ENCODE measurements around the gene PTGS2. TPM values are rescaled to one million over a fixed set of nuclear protein-coding genes. Genes with fewer than 3 reads are reported as not detected.
A peak's percentile ranks its signal among the peaks of the same experiment; 100 is the strongest.

PTGS2 gene
- total RNA-seq, 4 donors from 2014 or later, result 2.8 to 44.9 (median 12.9) TPM

DNA sequence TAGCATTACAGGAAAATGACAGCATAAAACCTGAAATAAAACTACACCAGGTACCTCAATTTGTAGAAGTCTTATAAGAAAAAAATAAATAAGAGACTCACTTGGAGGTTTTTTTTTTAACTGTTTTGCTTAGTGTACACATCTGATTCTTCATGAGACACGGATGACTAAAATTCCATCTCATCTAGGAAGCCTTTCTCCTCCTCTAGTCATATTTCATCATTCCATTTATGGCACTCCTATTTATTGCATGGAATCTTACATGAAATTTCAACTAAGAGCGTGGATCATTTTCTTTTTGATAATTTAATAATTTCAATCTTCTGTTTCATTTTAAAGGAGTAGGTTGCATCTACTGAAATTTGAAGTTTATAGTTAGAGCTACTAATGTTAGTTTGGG, 1.6 kb upstream of the PTGS2 start:
- ATAC-seq (ENCODE audit: low FRiP score) (no peak), DNase-seq (ENCODE audit: low spot score) (no peak)
- TF ChIP-seq, protein P1, sequence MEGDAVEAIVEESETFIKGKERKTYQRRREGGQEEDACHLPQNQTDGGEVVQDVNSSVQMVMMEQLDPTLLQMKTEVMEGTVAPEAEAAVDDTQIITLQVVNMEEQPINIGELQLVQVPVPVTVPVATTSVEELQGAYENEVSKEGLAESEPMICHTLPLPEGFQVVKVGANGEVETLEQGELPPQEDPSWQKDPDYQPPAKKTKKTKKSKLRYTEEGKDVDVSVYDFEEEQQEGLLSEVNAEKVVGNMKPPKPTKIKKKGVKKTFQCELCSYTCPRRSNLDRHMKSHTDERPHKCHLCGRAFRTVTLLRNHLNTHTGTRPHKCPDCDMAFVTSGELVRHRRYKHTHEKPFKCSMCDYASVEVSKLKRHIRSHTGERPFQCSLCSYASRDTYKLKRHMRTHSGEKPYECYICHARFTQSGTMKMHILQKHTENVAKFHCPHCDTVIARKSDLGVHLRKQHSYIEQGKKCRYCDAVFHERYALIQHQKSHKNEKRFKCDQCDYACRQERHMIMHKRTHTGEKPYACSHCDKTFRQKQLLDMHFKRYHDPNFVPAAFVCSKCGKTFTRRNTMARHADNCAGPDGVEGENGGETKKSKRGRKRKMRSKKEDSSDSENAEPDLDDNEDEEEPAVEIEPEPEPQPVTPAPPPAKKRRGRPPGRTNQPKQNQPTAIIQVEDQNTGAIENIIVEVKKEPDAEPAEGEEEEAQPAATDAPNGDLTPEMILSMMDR (IDR thresholded peaks at IDR 0.05), result no peak

DNA sequence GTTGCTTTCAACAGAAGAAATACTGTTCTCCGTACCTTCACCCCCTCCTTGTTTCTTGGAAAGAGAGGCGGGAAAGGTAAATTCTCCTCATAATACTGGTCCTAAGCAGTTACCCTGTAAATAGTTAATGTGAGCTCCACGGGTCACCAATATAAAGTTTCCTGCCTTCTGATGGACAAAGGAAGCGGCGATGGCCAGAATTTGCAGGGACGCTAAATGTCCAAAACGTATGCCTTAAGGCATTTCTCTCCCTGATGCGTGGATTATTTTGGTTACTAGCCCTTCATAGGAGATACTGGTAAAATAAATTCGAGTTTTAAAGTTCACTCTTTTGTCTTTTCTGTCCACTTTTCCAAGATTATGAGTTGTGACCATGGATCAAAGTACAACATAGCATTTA, 898 bp upstream of the PTGS2 start:
- ATAC-seq (ENCODE audit: low FRiP score) (no peak), DNase-seq (ENCODE audit: low spot score) (no peak)
- TF ChIP-seq, protein P1 (IDR thresholded peaks at IDR 0.05), result no peak

DNA sequence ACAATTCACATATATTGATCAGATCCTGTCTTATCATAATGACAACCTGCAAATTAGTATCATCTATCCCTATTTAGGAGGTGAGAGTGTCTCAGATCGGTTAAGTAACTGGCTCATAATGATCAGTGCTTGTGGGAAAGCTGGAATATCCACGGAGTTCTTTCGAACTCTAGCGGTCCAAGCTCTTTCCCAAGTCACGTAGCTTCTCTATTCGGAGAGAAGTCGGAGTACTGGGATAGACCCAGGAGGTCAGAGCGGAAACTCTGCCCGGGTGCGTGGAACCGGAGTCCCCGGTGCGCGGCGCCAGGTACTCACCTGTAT, 339 bp downstream of the PTGS2 start:
- DNase-seq (ENCODE audit: low spot score) (no peak), ATAC-seq (ENCODE audit: low FRiP score) (peak; percentile 58)
- TF ChIP-seq, protein P1 (IDR thresholded peaks at IDR 0.05), result no peak

DNA sequence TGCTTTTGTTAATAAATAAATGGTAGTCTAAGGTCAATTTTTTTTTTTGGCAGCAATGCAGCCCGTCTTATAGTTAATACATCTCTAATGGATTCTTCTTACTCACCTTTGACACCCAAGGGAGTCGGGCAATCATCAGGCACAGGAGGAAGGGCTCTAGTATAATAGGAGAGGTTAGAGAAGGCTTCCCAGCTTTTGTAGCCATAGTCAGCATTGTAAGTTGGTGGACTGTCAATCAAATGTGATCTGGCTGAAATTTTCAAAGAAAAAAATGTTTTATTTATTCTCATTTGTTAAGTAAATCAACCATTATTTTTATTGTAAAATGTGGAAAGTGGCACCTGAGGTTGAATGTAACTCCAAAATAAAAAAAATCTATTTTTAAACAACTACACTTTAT, 2.1 kb downstream of the PTGS2 start:
- DNase-seq (ENCODE audit: low spot score) (no peak), ATAC-seq (ENCODE audit: low FRiP score) (no peak)
- TF ChIP-seq, protein P1 (IDR thresholded peaks at IDR 0.05), result no peak

DNA sequence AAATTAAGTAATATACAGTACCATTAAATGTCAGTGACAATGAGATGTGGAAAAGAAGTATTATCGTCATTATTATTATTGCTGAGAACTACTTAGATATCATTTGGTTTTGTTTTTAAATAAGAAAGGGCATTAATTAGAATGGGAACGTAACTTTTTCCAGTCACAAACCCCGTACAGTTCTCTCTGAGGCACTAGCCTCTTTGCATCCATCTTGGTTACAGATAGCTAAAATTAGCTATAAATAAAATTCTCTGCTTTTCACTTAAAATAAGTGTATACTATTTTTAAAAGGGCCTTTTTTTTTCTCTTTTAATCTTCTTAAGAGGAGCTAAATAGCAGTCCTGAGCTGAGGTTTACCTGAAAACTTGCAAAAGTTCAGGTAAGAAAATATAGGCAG, 7.6 kb downstream of the PTGS2 start:
- DNase-seq (ENCODE audit: low spot score) (no peak), ATAC-seq (ENCODE audit: low FRiP score) (no peak)
- TF ChIP-seq, protein P1 (IDR thresholded peaks at IDR 0.05), result no peak

DNA sequence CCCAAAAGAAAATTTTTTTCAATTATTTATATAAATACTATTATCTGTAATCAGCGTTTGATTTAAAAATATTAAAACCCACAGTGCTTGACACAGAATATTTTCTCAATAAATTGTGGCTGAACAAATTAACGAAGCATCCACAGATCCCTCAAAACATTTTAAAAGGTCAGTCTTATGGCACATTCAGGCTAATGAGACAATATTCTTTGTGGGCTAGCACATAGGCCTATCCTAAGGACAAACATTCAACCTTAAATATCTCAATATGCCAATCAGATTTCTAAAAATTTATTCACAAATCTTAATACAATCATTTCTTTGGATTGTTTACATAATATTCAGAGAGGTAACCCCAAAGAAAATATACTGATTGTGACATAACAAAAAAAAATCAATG, 8.1 kb downstream of the PTGS2 start:
- TF ChIP-seq, protein P1 (IDR thresholded peaks at IDR 0.05), result no peak
- no peak for ATAC-seq (ENCODE audit: low FRiP score)
- DNase-seq (ENCODE audit: low spot score), result no peak

DNA sequence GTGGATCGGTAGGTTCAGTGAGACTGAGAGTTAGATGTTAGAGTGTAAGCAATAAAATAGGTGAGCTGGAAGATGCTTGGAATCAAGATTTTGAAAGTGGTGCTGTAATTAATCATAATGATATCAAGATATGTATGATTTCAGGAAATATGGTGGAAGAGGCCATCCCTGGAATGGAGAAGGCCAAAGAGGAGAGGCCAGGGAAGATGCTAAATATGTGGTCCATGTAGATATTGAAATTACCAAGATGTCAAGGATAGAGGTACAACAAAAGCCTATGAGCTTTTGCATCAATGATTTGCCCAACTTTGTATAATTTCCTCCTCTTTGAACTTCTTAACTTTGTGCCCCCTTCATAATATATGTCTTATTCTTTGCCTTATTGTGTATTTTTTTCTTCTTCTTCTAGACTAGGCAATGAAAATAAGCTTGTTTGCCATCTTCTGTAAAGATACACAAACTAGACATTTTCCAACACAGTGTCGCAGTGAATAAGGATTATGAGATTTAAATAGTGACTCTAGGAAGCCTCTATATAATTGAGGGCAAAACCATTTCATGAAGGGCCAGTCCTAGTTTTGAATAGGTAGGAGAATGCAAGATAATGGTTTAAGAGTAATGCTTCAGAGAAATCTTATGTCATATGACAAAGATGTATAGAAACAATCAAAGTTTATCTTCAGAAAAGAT, 8.9 kb downstream of the PTGS2 start:
- DNase-seq (ENCODE audit: low spot score) (no peak), ATAC-seq (ENCODE audit: low FRiP score) (no peak)
- TF ChIP-seq, protein P1 (IDR thresholded peaks at IDR 0.05), result no peak
